GM18499 (cell line): ENCODE measurements around the gene FCHSD2.
"Not testable (repeated sequence)": the region's sequence is repeated elsewhere in the genome, so short reads cannot be mapped to it uniquely, and the experiment has no call there.

Experiments
- ATAC-seq: cut with Tn5 transposase; IDR thresholded peaks from one replicate; pipeline ENCODE4 v1.9.1; 2021; ENCODE audit warnings: moderate number of reproducible peaks; ENCODE audit not compliant: insufficient read depth, unreplicated experiment

FCHSD2 gene

GRCh38 chr11:72981080-72981479 lies 161.0 kb downstream of the FCHSD2 start:
- ATAC-seq, result no peak

GRCh38 chr11:72977782-72978181 lies 164.3 kb downstream of the FCHSD2 start:
- not testable (repeated sequence) for ATAC-seq

- not testable (repeated sequence) for ATAC-seq
Observed at GRCh38 chr11:72976522-72976892, 165.6 kb downstream of the FCHSD2 start.

DNA sequence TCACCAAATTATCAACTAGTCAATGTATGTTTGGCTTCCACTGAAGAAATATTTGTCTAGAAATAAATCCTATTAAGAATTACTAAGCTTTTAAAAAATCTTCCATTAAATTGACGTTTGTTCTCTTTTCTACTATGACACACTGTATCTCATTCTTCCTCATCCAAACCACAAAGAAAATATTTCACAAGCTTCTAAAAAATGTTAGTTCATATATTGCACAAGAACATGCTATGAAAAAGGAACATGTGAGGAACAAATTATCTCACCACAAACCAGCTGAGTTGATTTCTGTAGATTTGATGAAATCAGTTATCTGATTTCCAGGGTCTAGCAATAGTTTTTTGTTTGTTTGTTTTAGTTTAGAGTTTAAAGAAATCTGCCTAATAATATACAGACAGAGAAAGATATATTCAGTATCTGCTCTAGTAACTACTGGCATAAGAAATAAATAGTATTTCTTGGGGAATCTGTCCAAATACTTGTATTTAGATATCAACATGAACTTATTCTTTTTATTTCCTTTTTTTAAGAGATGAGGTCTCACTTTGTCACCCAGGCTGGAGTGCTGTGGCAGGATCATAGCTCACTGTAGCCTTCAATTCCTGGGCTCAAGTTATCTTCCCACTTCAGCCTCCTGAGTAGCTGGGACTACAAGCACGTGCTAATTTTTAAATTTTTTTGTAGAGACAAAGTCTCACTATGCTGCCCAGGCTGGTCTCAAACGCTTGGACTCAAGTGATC lies 166.2 kb downstream of the FCHSD2 start:
- ATAC-seq, result no peak

GRCh38 chr11:72974487-72975205 lies 167.5 kb downstream of the FCHSD2 start:
- ATAC-seq, result no peak

DNA sequence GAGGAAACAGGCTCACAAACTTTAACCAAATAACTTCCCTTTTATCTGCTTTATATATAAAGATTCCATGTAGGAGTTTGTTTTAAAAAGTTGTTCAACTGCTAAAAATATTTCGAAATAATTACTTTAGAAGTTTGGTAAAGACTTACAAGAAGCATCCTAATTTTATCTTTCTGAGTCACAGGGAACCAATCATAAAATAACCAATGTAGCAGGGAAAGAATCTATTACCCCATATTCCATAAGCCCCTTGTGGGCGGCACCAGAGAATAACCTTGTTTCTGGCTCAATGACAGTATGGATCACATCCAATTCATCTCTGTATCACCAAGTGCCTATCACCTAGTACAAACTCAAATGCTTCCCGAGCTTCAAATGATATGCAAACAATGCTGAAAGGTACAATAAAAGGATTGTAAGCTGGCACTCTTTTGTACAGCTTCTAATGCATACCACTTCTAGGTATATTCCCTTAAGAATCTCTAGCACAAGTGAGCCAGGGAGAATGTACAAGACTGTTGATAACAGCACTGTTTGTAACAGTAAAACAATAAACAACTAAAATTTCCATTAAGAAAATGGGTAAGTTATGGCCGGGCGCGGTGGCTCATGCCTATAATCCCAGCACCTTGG lies 169.5 kb downstream of the FCHSD2 start:
- ATAC-seq, result no peak

DNA sequence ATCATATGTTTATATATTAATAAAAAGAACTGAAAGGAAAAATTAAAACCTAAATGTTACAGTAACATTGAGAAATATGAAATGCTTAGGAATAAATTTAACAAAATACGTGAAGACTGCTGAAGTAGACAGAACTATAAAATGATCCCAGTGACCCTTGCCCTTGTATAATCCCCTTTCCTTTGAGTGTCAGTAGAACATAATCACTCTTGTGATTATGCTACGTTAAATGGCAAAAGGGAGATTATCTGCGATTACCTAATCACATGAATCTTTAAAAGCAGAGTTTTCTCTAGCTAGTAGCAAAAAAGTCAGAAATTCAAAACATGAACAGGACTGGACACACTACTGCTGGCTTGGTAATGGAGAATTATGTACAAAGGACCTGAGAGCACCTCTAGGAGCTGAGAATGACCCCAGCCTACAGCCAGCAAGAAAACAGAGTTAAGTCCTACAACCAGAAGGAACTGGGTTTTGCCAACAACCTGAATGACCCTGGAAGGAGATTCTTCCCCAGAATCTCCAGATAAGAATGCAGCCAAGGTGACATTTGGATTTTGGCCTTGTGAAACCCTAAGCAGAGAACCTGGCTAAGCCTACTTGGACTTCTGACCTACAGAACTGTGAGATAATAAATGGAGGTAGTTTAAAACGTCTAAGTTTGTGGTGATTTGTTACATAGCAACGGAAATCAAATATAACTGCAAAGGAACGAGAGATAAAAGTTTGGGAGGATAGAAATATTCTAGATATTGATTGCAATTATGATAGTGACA lies 170.7 kb downstream of the FCHSD2 start:
- no peak for ATAC-seq

GRCh38 chr11:72970557-72971118 lies 171.5 kb downstream of the FCHSD2 start:
- no peak for ATAC-seq

- ATAC-seq, result peak; percentile 70
Observed at GRCh38 chr11:72969894-72970335, 172.2 kb downstream of the FCHSD2 start.

GRCh38 chr11:72968390-72968789 lies 173.7 kb downstream of the FCHSD2 start:
- no peak for ATAC-seq

GRCh38 chr11:72965672-72966071 lies 176.4 kb downstream of the FCHSD2 start:
- ATAC-seq, result no peak

DNA sequence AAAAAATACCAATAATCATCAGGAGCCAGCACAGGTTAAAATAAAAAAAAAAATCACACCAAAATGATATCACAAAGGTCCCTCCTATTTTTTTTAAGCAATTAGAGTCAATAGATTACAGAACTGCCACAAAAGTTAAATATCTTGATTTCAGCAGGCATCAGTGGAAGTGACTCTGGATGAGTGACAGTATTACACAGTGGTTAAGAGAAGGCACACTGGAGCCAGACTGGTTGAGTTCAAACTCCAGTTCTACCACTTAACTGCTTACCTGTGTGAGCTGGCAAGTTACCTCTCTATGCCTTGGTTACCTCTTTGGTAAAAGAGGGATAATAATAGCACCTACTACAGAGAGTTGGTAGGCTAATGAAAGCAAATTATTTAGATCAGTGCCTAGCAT lies 179.4 kb downstream of the FCHSD2 start:
- ATAC-seq, result no peak

GRCh38 chr11:72962084-72962483 lies 180.0 kb downstream of the FCHSD2 start:
- no peak for ATAC-seq

- ATAC-seq, result no peak
Observed at GRCh38 chr11:72959998-72960731, 182.0 kb downstream of the FCHSD2 start.

- ATAC-seq, result no peak
Observed at GRCh38 chr11:72958791-72959190, 183.3 kb downstream of the FCHSD2 start.

- no peak for ATAC-seq
Observed at GRCh38 chr11:72955466-72955865, 186.7 kb downstream of the FCHSD2 start.

DNA sequence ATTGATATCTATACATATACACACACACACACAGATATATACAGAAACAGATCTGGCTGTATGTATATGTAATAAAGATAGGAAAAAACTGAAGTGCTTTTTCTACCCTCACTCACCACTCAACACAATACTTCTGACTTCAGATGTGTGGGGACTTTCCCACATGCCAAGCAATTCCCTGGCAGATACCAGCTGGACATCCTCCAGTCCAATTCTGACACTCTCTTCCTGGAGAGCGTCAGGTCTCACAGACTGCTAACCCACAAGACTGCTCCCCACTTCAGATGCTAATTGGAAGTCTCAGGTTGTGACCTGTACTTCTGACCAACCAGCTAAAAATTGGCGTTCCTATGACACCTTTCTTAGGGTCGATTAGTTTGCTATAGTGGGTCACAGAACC lies 187.3 kb downstream of the FCHSD2 start:
- ATAC-seq, result no peak

GRCh38 chr11:72953637-72954036 lies 188.5 kb downstream of the FCHSD2 start:
- no peak for ATAC-seq

DNA sequence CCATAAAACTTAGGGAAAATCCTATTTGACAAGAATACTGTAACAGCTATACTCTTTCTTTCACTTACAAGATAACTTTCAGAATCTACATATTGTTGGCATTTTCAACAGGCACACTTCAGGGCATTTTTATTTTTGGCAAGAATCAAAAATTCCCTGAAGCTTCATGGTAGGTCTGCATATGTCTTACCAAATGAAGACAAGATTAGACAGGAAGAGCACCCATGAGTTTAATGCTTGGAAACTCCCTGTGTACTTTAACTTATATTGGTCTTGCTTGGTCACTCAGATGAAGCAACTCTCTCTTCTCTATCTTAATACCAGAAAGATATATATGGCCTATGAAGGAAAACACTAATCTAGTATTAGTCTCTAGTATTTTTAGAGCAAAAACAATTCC lies 190.2 kb downstream of the FCHSD2 start:
- no peak for ATAC-seq

DNA sequence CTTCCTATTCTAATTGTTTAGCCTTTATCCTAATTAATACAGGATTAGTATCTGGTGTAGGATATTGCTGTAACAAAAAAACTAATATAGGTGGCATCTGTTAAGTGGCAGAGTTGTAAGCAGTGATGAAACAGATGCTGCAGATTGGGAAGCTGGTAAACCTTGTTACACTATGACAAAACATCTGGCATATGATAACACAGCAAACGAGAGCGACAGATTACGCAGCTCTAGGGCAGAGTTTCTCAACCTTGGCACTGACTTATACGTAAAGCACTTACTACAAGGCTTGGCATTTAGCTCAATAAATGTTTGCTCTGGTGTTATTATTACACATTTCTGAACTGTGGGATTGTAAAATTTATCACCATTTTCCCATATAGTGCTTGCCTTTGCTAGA lies 190.9 kb downstream of the FCHSD2 start:
- no peak for ATAC-seq
